Measurements from ENCODE around the gene RALBP1. TPM values are rescaled to one million over a fixed set of nuclear protein-coding genes. Genes with fewer than 3 reads are reported as not detected.
A peak's percentile ranks its signal among the peaks of the same experiment; 100 is the strongest.

RALBP1 gene
- total RNA-seq (10 to 100 TPM; 68.1 to 89.7 (median 86.6) TPM), polyA plus RNA-seq (10 to 100 TPM; 42.3 to 49.5 (median 45.0) TPM)

GRCh38 chr18:9474983-9475642 is at the start of gene RALBP1:
RALBP1 (plus strand) TSS chr18:9475513; CDS start chr18:9513046, 37,533 bp downstream.
- peaks cover 0 to 26% (median 14%) of the 10 kb centered on the region in 4 donors for H3K4me1 ChIP-seq
- no peaks in the 10 kb centered on the region for H3K27me3 ChIP-seq
- peak; percentile 100 for DNase-seq
- intact Hi-C loops (cut with DNase I): loop anchor here (2.0 to 5.0 kb wide), 3 partner anchors 42 to 338 kb away; partner anchors contain the start of genes ANKRD12 and TWSG1
- H3K36me3 ChIP-seq: peaks cover 0 to 6% (median 0%) of the 10 kb centered on the region in 4 donors
- peak within 1 kb of the TSS; percentile 90 to 95 (median 92) for H3K27ac ChIP-seq
- H3K4me3 ChIP-seq: peak within 1 kb of the TSS; percentile 71 to 99 (median 88)
- TF ChIP-seq POLR2A (IDR thresholded peaks at IDR 0.05) (peak; percentile 70 to 74), CTCF (IDR thresholded peaks at IDR 0.05) (no peak), EP300 (IDR thresholded peaks at IDR 0.05) (peak in 1 of 4 donors; percentile 8), POLR2AphosphoS5 (IDR thresholded peaks at IDR 0.05) (peak; percentile 87 to 94 (median 92))
- 0% methylated on average over 69 of the region's 69 CpGs for WGBS, 2 donors
- H3K9me3 ChIP-seq: no peaks in the 10 kb centered on the region

GRCh38 chr18:9426753-9427152 is 48.6 kb upstream of the RALBP1 start:
- no peak overlapping the region for H3K27ac ChIP-seq
- no peak for TF ChIP-seq POLR2A (IDR thresholded peaks at IDR 0.05)
- no peak for TF ChIP-seq EP300 (IDR thresholded peaks at IDR 0.05)
- no peak for TF ChIP-seq POLR2AphosphoS5 (IDR thresholded peaks at IDR 0.05)
- TF ChIP-seq CTCF (IDR thresholded peaks at IDR 0.05): no peak
- intact Hi-C loops (cut with DNase I): no loop called here
- no peaks in the 10 kb centered on the region for H3K9me3 ChIP-seq
- peak; percentile 60 for DNase-seq
- peaks cover 0 to 17% (median 2%) of the 10 kb centered on the region in 4 donors for H3K4me1 ChIP-seq
- H3K4me3 ChIP-seq: no peak overlapping the region
- H3K36me3 ChIP-seq: no peaks in the 10 kb centered on the region
- no peaks in the 10 kb centered on the region for H3K27me3 ChIP-seq
- 88 to 91% methylated on average over 7 of the region's 7 CpGs for WGBS, 2 donors

GRCh38 chr18:9428301-9428706 is 47.0 kb upstream of the RALBP1 start:
- DNase-seq: peak; percentile 50
- WGBS, 2 donors: 88 to 90% methylated on average over 11 of the region's 11 CpGs
- no peak overlapping the region for H3K4me3 ChIP-seq
- no peaks in the 10 kb centered on the region for H3K27me3 ChIP-seq
- H3K36me3 ChIP-seq: no peaks in the 10 kb centered on the region
- peaks cover 0 to 17% (median 2%) of the 10 kb centered on the region in 4 donors for H3K4me1 ChIP-seq
- peak overlapping the region in 2 of 4 donors; percentile 33 to 69 for H3K27ac ChIP-seq
- no peaks in the 10 kb centered on the region for H3K9me3 ChIP-seq
- TF ChIP-seq EP300 (IDR thresholded peaks at IDR 0.05): no peak
- TF ChIP-seq CTCF (IDR thresholded peaks at IDR 0.05): no peak
- no peak for TF ChIP-seq POLR2A (IDR thresholded peaks at IDR 0.05)
- TF ChIP-seq POLR2AphosphoS5 (IDR thresholded peaks at IDR 0.05): no peak
- intact Hi-C loops (cut with DNase I): no loop called here

GRCh38 chr18:9428862-9429661 is 46.3 kb upstream of the RALBP1 start:
- Histone ChIP-seq H3K36me3 (no peaks in the 10 kb centered on the region), H3K9me3 (no peaks in the 10 kb centered on the region), H3K27ac (peak overlapping the region in 2 of 4 donors; percentile 33 to 69), H3K27me3 (no peaks in the 10 kb centered on the region), H3K4me3 (no peak overlapping the region), H3K4me1 (peaks cover 0 to 24% (median 3%) of the 10 kb centered on the region in 4 donors)
- DNase-seq: peak; percentile 49
- TF ChIP-seq EP300 (IDR thresholded peaks at IDR 0.05) (no peak), POLR2AphosphoS5 (IDR thresholded peaks at IDR 0.05) (no peak), CTCF (IDR thresholded peaks at IDR 0.05) (no peak), POLR2A (IDR thresholded peaks at IDR 0.05) (no peak)
- 94 to 96% methylated on average over 6 of the region's 6 CpGs for WGBS, 2 donors
- intact Hi-C loops (cut with DNase I): no loop called here
